GM20000 (cell line): ENCODE results near the gene SLC35F1.

Experiments used
- DNase-seq: peaks from one replicate; pipeline ENCODE4 v3.0.0; 2012; ENCODE audit warnings: low spot score
- TF ChIP-seq, protein P1 (sequence below): IDR thresholded peaks from 2 replicates; pipeline ENCODE4 v1.5.1; 2012; ENCODE audit warnings: mild to moderate bottlenecking, control low read depth; ENCODE audit errors: extremely low read depth, missing control alignments

Gene SLC35F1

DNA sequence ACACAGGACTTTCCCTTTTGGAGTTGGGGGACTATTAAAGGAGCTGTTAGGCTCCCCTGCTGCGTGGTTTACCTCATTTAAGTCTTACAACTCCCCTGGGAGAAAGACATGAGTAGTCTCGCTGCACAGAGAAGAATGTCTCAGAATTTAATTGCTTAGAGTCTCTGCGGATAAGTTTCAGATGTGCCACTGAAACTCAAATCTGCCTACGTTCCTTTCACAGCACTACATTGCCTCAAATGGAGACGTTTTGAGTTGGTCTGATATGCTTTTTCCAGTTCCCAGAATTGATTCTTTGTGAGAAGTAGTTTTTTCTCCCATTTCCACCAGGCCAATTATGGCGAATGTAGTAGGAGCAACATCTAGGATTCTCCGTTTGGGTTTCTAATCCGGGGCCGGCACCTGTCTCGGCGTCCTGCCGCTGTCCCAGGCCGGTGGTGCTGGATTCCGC lies 532 bp upstream of the SLC35F1 start:
- DNase-seq, result peak; percentile 46

DNA sequence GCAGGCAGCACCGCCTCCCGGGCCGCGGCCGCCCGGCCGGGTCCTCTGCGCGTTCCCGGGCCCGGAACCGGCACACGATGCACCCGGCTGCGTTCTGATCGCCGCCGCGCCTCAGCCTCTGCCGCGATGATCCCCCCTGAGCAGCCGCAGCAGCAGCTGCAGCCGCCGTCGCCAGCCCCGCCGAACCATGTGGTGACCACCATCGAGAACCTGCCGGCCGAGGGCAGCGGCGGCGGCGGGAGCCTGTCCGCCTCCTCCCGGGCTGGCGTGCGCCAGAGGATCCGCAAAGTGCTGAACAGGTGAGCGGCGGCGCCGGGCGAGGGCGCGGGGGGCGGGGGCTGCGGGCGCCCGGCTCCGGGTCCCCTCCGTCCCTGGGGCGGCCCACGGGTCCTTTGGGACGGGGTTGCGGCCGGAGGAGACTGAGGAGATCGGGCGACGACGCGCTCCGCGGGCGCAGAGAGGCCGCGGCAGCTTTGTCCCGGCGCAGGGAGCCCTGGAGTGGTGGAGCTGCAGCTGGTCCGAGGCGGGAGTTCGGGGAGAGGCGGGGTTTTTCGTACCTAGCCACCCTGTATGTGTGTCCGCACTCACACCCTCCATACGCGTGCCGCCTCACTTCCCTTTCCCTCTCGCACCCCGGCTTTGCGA lies 659 bp downstream of the SLC35F1 start:
- TF ChIP-seq, protein P1, sequence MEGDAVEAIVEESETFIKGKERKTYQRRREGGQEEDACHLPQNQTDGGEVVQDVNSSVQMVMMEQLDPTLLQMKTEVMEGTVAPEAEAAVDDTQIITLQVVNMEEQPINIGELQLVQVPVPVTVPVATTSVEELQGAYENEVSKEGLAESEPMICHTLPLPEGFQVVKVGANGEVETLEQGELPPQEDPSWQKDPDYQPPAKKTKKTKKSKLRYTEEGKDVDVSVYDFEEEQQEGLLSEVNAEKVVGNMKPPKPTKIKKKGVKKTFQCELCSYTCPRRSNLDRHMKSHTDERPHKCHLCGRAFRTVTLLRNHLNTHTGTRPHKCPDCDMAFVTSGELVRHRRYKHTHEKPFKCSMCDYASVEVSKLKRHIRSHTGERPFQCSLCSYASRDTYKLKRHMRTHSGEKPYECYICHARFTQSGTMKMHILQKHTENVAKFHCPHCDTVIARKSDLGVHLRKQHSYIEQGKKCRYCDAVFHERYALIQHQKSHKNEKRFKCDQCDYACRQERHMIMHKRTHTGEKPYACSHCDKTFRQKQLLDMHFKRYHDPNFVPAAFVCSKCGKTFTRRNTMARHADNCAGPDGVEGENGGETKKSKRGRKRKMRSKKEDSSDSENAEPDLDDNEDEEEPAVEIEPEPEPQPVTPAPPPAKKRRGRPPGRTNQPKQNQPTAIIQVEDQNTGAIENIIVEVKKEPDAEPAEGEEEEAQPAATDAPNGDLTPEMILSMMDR, result no peak
- peak; percentile 49 for DNase-seq

More for the DNA sequence above, 532 bp upstream of the SLC35F1 start:
- TF ChIP-seq, protein P1, result no peak

DNA sequence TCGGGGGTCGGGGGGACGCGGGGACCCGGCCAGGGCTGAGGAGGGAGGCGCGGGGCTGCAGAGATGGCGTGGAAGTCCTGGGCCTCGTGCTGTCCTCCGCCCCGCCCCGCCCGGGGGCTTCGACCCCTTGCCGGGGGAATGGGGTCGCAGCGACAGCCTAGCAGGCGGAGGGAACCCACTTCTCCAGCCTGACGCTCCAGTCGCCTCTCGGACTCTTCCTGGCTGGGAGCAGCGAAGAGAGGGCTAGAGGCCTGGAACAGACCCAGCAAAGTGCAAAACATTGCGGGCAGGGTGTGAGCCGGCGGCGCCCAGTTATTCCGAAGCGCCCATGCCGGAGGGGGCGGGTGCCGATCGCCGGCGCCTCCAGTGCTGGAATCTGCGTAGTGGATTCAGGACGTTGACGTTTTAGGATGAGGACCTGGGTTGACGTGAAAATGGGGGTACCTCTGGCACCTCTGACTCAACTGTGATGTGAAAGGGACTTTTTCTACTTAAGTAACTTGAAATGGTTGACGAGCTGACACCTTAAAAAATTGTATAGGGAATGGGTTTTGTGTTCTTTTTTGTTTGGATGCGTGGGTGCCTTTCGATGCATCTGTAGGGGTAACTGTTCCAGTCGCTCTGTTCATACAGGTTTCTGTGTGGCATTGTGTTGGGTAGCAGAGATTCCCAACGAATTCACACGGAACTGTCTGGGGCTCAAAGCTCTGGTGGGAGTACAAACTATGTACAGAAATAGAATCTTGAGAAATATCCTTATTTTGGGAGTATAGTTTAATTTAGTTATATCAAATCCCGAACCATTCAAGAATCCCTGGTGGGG lies 1.4 kb downstream of the SLC35F1 start:
- TF ChIP-seq, protein P1, result no peak
- no peak for DNase-seq

DNA sequence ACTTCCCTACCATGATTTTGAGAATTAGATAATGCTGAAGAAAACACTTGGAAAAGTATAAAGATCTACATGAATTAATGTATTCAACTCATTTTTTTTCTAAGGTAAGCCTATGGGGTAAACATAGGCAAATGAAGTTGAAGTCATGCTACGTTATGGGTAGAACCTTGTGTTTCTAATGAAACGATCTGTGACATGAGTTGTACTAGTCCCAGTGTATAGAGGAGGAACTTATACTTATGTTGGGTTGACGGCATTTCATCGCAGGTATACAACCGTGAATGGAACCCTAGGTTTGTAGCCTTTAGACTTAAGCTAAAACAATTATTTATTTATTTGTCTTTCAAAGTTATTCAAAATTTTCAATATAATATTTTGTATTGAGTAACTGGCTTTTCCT lies 2.6 kb downstream of the SLC35F1 start:
- no peak for DNase-seq
- TF ChIP-seq, protein P1, result no peak

DNA sequence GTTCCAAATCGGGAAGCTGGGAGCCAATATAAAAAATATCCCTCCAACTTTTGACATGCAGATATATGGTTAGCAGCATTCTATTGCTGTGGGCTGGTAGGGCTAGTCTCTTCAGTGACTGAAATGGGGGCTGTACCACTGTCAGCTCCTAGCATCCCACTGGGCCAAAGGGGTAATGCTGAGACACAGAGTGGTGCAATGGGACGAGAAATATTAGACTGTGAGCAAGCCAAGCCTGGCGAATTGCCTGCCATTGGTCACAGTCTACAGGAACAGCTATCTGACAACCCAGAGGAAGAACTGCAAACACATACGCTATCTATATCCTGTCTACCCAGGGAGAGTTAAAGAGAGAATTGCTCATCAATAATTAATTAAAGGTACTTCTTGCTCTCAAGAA lies 3.5 kb downstream of the SLC35F1 start:
- no peak for DNase-seq
- TF ChIP-seq, protein P1, result no peak

GRCh38 chr6:117911150-117911549 lies 4.1 kb downstream of the SLC35F1 start:
- no peak for DNase-seq
- TF ChIP-seq, protein P1, result no peak

DNA sequence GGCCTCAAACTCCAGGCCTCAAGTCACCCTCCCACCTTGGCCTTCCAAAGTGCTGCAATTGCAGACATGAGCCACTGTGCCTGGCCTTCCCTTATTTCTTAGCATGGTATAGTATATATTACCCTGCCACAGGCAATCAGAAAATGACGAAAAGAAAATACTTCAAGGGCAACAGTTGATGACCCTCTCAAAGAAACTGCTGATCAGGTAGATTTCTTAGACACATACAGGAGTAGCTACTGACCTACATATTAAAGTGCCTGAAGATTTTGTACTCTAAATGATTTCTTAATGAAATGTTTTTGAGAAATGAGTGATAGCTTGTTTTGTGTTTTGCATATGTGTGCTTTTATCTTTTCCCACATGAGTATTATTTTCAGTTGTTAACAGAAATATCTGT lies 4.6 kb downstream of the SLC35F1 start:
- TF ChIP-seq, protein P1, result no peak
- no peak for DNase-seq
